HG02885 (cell line): ENCODE data around the gene SLC29A1.

ENCODE experiments used
- ATAC-seq: cut with Tn5 transposase; IDR thresholded peaks from one replicate; pipeline ENCODE4 v1.9.1; 2021; ENCODE audit warnings: mild to moderate bottlenecking; ENCODE audit not compliant: unreplicated experiment, poor library complexity

SLC29A1 gene

DNA sequence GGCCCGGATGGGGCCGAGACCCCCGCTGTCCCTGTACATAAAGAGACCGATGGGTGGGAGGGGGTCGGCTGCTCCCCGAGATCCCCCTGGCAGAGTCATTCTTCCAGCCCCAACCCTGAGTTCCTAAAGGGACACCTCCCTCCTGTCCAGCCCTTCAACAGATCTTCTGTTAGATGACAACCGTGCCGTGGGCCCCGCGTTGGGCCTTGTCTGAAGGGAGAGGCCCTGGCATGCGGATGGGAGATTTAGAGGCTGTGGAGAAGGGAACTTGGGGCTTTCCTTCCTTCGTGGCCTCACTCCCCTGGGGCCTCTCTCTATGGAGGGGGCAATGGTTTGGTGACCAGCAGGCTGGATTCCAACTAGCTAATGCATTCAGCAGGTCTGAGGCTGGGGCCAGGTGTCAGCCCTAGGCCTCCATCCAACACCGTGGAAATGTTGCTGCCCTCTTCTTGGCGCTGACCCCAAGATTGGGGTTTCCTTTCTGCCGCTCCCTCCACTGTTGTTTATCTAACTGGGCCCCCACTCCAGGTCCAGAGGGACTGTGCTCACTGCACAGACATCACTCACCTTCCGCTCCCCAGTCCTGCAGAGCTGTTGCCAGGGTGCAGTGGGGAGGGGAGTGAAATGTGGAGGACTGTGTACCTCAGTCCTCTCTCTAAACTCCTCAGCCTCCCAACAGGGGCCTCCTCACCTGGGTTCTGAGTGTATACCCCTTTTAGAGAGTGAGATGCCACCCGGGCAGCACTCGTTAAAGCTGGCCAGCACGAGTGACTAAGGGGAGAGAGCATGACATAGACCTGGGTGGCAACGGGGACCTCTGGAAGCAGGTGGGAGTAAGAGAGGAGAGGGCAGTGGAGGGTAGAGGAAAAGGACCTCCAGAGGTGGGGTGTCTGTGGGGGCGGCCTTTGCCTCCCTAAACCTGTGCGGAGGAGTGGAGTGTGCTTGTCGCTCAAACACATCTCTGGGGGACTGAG, 53.6 kb downstream of the SLC29A1 start:
- ATAC-seq: no peak

- no peak for ATAC-seq
Measured at GRCh38 chr6:44277763-44278162, 54.4 kb downstream of the SLC29A1 start.

GRCh38 chr6:44278315-44278714, 54.9 kb downstream of the SLC29A1 start:
- ATAC-seq: no peak

DNA sequence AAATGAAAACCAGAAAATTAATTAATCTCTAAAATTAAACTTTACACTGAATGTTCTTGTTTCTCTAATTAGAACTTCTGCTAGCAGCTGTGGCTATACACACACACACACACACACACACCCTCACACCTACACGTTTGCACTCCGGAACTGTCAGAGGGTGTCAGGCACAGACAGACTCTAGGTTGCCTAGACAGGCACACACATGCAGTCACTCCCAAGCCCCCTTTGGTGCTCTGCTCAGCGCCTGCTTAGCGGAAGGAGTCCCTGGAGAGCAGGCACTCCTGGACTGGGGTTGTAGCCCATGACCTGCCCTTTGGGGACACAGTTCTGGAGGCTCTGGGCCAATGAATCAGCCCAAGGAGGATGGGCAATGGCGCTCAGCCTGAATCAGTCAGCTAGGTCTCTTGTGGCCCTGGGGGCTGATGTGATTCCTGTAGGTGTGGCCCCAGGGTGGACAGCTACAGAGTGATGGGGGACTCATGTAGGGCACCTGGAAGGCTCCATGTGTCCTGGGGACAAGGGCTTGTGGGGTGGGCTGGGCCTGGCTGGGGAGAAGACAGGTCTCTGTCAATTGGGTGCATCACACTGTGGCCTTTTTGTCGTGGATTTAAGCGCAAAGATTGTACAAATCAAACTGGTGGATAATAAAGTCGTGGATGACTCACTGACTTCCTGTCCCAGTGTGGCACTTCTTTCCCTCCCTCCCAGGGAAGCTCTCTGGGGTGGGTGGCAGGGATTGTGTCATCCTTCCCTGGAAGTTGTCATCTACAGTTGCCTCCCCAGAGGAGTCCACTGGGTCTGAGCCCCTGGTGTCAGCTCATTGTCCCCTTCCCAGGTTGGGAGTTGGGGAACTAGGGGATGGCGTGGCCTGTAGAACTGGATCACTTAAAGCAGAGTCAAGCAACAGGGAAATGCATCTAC, 55.6 kb downstream of the SLC29A1 start:
- no peak for ATAC-seq
